GM12865 (cell line): ENCODE data around the gene CLCN7.
A peak's percentile ranks its signal among the peaks of the same experiment; 100 is the strongest.

Experiments
- DNase-seq: peaks from one replicate; pipeline ENCODE4 v3.0.0; 2010; ENCODE audit warnings: low read depth
- H3K4me3 ChIP-seq: 2 replicates; pipeline ENCODE4 v1.5.1; 2011; ENCODE audit warnings: mild to moderate bottlenecking, low read depth, low read length, control low read depth
- TF ChIP-seq, protein P1 (sequence below): IDR thresholded peaks from 2 replicates; pipeline ENCODE4 v1.5.1; 2011; ENCODE audit warnings: low read length, control low read depth, low read depth, inconsistent platforms; ENCODE audit not compliant: insufficient read depth; ENCODE audit errors: missing control alignments

The CLCN7 gene

DNA sequence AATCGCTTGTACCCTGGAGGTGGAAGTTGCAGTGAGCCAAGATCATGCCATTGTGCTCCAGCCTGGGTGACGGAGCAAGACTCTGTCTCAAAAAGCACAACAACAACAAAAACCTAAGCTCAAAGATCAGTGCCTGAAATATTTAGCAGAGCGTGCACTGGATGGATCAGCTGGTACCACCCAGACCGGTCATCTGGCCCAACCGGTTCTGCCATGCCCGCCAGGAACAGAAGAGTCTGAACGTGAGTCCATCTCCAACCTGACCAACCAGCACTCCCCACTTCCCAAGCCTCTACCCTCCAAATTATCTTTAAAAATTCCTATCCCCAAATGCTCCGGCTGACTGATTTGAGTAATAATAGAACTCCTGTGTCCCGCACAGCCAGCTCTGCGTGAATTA lies 52.8 kb downstream of the CLCN7 start:
- H3K4me3 ChIP-seq = no peak overlapping the region
- no peak for DNase-seq
- TF ChIP-seq, protein P1, sequence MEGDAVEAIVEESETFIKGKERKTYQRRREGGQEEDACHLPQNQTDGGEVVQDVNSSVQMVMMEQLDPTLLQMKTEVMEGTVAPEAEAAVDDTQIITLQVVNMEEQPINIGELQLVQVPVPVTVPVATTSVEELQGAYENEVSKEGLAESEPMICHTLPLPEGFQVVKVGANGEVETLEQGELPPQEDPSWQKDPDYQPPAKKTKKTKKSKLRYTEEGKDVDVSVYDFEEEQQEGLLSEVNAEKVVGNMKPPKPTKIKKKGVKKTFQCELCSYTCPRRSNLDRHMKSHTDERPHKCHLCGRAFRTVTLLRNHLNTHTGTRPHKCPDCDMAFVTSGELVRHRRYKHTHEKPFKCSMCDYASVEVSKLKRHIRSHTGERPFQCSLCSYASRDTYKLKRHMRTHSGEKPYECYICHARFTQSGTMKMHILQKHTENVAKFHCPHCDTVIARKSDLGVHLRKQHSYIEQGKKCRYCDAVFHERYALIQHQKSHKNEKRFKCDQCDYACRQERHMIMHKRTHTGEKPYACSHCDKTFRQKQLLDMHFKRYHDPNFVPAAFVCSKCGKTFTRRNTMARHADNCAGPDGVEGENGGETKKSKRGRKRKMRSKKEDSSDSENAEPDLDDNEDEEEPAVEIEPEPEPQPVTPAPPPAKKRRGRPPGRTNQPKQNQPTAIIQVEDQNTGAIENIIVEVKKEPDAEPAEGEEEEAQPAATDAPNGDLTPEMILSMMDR = no peak

DNA sequence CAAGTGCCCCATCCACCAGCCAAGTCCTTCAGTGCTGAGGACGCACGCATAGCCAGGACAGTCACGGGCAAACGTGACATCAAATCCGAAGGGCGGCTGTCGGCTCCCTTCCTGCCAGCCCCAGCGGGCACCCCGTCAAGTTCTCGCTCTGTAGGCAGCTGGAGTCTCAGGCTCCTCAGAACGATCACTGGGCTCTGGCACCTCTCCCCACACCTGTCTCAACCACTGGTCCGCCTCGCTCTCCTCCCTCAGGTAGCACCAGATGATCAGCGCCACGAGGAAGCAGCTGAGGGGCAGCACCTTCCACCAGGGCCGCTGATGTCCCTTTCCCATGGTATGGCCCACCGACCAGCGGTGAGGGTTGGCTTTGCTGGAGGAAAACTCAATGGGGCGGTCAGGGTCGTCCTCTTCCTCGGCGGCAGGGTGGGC lies 54.7 kb downstream of the CLCN7 start:
- H3K4me3 ChIP-seq = peak overlapping the region; percentile 85
- TF ChIP-seq, protein P1 = no peak
- no peak for DNase-seq

DNA sequence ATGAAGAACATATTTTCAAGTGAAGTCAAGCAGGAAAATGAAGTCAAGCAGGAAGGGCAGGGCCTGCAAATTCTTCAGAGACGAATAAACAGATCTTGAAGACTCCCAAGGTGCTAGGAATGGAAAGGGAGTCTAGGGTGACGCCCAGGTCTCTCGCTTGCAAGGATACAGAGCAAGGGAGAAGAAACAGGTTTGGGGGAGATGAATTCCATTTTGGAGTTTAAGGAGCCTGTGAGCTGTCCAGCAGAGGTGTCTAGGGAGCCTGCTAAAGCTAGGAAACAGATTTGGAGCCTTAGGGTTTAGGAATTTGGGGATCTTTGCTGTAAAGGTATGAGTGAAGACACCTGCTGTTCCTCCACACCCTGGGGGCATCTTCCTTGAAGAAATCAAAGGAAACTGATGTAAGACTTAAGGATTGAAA lies 58.3 kb downstream of the CLCN7 start:
- no peak overlapping the region for H3K4me3 ChIP-seq
- no peak for DNase-seq
- TF ChIP-seq, protein P1 = no peak

DNA sequence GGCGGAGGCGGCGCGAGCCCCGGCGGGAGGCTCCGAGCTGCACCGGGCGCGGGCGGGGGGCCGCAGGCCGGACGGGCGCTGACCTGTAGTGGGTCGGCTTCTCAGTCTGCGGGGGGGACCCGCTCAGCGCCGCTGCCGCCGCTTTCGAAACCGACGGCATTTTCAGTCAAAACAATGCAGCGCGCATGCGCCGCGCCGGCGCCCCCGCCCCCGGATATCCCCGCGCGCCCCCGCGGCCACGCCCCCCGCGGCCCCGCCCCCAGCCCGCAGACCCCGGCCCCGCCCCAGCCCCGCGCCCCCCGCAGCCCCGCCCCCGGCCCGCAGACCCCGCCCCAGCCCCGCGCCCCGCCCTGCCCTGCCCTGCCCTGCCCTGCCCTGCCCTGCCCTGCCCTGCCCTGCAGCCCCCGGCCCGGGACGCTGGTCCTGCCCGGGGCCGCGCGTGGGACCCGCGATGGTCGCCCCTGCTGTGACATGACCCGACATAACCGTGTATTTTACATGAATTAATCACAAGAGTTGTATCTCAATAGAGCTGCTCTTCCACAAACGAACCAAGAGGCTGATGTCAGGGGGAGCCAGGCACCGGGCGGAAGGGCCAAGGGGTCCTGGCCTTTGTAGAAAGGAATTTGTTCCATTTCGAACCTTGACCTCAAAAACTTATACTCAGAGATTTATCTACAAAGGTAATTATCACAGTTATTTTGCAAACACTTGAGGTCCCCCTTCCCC lies 60.1 kb downstream of the CLCN7 start, which contains the start of gene UNKL:
TSS of gene UNKL (minus strand) at position 173 of the 729 bp plus-strand sequence. CDS start at position 160, 13 bp downstream.
- peak within 1 kb of the TSS; percentile 98 for H3K4me3 ChIP-seq
- TF ChIP-seq, protein P1 = no peak
- DNase-seq = peak; percentile 88

DNA sequence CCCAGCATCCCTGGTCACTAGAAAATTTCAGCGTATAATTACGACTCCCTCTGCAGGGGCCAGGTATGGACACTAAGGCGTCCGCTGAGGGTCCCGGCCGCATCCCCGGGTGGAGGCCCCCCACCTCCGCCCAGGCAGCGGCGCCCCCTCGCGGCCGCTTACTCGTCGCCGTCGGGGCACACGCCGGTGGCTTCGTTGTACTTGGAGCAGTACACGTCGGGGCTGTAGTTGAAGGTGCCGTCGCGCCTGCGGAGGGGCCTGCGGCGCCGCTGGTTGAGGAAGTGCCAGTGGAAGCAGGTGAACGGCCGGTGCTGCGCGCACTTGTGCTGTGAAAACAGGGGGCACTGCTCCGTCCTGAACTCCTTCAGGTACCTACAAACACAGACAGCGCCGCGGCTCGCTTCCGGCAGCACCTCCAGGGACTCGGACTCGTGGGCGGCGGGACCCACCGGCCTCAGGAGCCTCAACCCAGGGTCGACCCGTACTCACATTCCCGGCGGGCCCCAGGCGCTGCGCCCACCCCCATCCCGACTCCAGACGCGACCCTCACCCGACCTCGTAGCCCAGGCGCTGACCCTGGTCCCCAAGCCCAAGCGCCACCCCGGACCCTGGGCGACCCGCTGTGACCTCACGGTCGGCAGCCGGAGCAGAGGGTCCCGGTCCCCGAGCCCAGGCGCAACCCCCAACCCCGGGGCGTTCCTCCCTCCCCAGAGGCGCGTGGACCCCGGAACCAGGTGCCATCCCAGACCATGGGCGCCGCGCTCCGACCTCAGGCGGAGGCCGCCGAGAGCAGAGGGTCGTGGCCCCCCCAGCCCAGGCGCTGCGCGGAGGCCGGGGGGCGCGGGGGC lies 60.9 kb downstream of the CLCN7 start:
- peak; percentile 86 for DNase-seq
- TF ChIP-seq, protein P1 = peak; percentile 68
- H3K4me3 ChIP-seq = peak overlapping the region; percentile 98

DNA sequence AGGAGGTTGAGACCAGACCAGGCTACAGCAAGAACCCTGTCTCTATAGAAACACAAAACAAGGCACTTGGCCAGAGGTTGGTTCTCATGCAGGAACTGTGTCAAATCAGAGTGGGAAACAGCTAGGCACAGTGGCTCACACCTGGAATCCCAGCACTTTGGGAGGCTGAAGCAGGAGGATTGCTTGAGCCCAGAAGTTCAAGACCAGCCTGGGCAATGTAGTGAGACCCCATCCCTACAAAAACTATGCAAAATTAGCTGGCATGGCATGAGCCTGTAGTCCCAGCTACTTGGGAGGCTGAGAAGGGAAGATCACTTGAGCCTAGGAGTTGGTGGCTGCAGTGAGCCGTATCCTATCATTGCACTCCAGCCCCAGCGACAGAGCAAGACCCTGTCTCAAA lies 62.0 kb downstream of the CLCN7 start:
- TF ChIP-seq, protein P1 = no peak
- H3K4me3 ChIP-seq = no peak overlapping the region
- DNase-seq = no peak
